GM19452 (cell line): Measurements from ENCODE around the gene SETD1A.
"Not testable (repeated sequence)": the region's sequence is repeated elsewhere in the genome, so short reads cannot be mapped to it uniquely, and the experiment has no call there.

Source experiments
- ATAC-seq: cut with Tn5 transposase; IDR thresholded peaks from one replicate; pipeline ENCODE4 v1.9.1; 2021; ENCODE audit not compliant: unreplicated experiment

Gene SETD1A

DNA sequence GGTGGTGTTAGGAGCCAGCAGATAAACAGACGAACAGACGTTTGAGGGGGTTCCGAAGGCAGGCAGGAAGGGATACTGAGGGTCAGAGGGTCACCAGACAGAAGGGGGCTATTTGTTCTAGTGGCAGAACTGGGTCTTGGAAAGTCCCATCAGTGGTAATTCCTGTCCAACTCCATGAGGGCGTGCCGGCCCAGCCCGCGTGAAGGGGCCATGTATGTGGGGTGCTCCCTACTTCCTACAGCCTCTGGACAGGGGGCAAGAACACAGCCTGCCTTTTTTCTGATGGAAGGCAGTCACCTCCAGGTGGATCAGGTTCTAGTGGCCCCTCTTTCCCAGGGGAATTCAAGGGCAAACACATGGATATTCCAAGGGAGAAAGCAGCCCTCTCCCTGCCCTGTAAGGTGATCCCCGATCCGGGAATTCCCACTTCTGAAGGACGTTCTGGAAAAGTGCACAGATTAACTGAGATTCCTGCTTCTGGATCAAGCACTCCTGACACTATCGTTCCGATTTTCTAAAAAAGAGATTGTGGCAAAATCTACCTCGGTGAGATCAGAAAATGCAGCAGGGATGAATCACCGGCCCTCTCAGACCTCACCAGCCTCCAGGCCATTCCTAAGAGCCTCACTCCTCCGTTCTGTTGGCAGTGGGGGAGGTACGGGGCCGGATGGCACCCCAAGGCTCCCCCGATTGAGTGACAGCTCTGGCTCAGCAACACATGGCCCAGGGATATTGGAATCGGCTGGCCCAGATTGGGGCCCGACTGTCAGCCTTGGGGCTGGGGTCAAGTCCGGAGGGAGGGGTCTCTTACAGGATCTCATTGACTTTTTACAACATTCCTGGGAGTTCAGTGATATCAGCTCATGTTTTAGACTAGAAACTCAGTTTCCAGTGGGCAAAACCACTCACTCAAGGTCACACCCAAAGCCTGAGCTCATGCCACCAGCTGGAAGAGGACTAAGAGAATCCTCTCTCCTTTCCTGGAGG, 40.5 kb downstream of the SETD1A start:
- no peak for ATAC-seq

GRCh38 chr16:30998852-30999761, 41.6 kb downstream of the SETD1A start:
- no peak for ATAC-seq

DNA sequence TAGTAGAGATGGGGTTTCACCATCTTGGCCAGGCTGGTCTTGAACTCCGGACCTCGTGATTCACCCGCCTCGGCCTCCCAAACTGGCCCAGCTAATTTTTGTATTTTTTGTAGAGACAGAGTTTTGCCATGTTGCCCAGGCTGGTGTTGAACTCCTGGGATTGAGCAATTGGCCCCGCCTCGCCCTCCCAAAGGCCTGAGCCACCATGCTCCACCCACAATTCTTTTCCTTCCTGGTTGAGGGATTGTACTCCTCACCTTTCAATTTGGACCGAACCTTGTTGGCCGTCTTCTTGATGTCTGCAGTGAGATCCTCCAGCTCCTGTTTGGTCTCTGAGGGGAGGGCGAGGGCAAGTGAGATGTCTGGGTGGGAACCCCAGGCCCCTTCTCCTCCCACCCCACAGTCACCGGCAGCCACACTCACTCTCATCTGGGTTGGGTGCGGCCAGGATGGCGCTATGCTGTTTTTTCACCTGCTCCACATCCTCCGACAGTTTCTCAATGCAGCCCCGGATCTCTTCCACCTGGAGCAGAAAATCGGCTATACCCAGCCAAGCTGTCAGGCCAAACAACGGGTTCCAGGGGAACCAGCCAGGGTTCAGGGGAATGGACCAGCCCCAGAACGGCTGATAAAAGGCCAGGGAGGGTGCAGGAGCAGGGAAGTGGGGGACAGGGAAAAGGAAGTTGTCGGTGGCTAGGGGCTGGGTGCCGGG, 43.3 kb downstream of the SETD1A start:
- no peak for ATAC-seq

- no peak for ATAC-seq
Measured at GRCh38 chr16:31001507-31002249, 44.1 kb downstream of the SETD1A start.

GRCh38 chr16:31002250-31002700, 44.7 kb downstream of the SETD1A start:
- ATAC-seq: no peak

GRCh38 chr16:31002862-31003341, 45.3 kb downstream of the SETD1A start:
- no peak for ATAC-seq

DNA sequence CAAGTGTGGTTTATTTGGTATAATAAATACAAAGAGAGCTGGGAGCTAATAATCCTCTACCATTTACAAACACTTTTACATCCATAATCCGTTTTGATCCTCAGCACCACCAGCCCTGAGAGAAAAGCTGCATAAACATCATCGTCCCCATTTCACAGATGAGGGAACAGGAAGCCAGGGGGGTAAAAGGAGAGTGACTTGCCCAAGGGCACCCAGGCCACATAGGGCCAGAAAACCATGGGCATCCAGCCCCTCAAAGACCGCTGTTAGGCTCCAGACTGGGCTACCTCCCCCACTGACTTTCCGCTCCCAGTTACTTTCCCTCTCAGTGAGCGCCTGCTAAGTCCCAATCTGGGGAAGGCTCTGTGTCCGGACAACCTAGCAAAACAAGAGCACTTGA, 46.2 kb downstream of the SETD1A start:
- ATAC-seq: no peak

- ATAC-seq: no peak
Measured at GRCh38 chr16:31004658-31005057, 47.1 kb downstream of the SETD1A start.

DNA sequence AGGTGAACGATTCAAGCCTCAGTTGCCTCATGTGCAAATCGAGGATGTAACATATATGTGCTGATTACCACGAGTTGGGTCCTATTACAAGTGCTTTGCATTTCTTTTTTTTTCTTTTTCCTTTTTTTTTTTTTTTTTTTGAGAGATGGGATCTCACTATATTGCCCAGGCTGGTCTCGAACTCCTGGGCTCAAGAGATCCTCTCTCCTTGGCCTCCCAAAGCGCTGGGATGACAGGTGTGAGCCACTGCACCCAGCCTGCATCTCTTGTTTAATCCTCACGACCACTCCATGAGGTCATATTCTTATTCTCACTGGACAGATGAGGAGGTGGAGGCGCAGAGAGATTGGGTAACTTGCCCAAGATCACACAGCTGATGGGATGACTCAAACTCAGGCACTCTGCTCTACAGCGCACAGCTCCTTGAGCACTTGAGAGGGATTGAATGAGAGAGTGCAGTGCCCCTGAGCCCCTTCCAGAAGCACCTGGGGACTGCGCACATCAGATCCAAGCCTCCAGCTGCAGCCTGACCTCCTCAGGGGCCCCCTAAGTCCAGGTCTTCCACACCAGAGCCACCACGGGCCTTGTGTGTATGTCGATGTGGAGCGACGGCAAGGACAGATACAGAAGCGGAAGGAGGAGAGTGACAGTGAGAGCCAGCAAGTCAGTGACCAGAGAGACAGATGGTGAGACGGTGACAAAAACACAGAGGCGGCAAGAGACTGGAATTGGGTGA, 48.0 kb downstream of the SETD1A start:
- no peak for ATAC-seq

DNA sequence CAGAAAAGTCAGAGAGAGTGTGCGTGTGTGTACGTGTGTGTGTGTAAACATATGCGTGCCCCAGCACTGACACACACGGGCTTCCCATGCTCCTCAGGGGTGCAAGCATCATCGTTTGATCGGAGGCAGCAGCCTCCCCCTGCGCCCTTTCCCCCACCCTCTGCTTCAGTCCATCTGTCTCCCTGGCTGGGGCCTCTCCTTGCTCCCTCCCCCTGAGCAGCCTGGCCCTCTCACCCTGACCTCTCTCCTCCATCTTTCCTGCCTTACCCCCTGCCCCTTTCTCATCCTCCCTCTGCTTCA, 48.5 kb downstream of the SETD1A start:
- no peak for ATAC-seq

DNA sequence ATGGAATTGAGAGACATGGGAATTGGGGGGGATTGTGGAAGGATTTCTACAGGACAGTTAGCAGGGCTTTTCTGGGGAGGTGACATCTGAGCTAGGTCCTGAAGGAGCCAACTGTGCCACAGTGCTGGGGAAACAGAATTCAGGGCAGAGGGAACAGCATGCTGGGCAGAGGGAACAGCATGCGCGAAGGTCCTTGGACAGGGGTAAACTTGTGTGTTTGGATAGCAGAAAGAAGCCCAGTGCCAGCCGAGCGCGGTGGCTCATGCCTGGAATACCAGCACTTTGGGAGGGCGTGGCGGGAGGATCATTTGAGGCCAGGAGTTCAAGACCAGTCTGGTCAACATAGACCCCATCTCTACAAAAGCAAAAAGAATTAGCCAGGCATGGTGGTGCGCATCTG, 49.0 kb downstream of the SETD1A start:
- no peak for ATAC-seq

GRCh38 chr16:31007684-31008083, 50.1 kb downstream of the SETD1A start:
- no peak for ATAC-seq

- no peak for ATAC-seq
Measured at GRCh38 chr16:31008149-31008548, 50.6 kb downstream of the SETD1A start.

DNA sequence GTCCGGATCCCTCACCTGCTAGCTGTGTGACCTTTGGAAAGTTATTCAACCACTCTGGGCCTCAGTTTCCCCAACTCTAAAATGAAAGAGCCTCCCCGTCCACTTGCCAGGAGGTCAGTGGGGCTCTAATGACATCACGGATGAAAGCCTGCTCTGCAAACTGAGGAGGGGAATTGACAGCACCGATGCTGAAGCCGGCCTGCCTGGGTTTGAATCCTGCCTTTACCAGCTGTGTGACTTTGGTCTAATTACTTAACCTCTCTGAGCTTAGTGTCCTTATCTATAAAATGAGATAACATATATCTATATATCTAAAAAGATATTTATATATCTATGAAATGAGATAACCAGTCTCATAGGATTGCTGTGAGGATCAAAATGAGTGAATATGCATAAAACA, 51.0 kb downstream of the SETD1A start:
- no peak for ATAC-seq

GRCh38 chr16:31009120-31009519, 51.6 kb downstream of the SETD1A start:
- ATAC-seq: no peak

DNA sequence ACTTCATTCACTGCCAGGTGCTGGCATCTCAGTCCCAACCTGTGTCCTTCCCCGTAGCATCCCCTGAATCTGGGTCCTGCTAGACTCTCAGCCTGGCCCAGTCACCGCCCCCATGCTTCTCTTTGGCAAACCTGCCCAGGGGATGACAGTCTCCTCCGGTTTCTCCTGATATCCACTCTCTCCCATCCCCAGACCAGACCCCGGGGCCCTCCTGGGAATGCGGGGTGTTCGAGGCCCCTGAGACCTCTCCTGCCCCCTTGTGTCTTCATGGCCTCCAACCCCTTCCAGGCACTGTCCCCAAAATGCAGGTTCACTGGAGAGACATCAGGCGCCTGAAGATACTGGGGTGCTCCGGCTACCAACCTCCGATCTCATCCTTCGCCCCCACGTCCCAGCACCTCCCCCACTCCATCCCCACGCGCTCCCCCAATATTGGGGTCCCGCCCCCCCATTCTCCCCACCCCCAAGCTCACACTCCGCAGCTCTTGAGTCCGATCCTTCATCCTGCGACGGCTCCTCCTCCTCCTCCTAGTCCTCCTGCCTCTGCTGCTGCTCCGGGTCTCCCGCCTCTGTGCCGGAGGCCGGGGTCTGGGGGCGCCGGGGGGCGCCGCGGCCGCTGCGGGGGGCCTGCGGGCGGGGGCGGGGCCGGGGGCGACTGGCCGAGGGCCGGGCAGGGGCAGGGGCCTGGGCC, 52.5 kb downstream of the SETD1A start:
- ATAC-seq: no peak

DNA sequence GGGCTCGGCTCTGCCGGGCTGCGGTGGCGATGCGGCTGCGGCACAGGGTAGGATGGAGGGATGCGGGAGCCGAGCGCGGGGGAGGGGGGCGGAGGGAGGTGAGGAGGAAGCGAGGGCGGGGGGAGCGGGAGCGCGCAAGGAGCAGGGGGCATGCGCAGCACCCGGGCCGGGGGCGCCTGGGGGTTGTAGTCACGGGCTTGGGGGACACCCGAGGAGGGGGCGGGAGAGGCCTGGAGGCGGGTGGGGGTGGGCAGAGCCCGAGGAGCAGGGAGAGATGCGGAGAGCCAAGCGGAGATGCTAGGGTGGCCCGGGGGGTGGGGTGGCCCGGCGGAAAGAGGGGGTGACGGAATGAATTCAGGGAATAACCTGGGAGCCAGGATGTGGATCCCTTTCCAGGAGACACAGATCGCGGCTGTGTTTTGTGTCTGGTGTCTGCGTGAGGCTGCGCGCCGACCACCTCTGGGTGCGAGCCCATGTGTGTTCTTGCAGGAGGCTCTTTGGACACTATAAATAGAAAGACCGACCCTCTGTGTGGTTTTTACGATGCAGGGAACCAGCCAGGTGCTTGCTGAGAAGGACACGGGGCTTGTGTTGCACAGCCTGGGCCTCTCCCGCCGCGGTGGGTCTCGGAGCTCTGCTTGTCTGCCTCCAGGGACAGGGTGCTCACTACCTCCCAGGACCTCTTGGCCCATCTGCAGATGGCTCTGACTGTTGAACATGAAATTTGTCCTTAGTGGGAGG, 53.2 kb downstream of the SETD1A start, which contains the start of gene STX1B:
TSS of gene STX1B (minus strand) at position 54 of the 741 bp plus-strand sequence. CDS start 242 bp downstream, outside the sequence.
- no peak for ATAC-seq

DNA sequence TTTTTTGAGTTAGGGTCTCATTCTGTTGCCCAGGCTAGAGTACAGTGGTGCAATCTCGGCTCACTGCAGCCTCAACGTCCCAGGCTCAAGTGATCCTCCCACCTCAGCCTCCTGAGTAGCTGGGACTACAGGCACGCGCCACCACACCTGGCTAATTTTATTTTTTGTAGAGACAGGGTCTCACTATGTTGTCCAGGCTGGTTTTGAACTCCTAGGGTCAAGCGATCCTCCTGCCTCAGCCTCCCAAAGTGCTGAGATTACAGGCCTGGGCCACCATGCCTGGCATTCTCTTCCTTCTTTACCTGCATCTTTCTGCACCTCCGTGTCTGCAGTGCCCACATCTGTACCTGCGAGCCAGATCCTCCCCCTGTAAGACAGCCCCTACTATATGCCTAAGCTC, 54.3 kb downstream of the SETD1A start:
- not testable (repeated sequence) for ATAC-seq
